Measurements from ENCODE around the gene AFF1. TPM values are rescaled to one million over a fixed set of nuclear protein-coding genes. Genes with fewer than 3 reads are reported as not detected.

Gene AFF1
- total and polyA plus RNA-seq, 2 experiments from 2014 or later, result 9.4 to 13.8 TPM

DNA sequence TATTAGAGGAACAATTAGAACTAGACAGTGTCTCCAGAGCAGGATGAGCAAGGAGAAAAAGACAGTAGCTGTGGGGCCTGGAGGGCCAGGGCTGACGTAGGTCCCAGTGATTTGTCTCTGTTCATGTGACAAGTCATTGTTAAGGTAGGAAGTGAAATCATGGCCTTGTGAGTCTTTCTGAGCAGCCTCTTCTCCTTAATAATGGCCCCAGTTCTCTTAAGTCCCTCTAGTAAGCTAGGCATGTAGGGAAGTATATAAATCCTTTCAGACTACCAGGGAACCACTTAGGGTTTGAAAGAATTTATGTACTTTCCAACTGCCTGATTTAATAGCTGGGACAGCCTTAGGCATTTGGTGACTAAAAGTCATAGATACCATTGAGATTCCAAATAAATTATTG lies 152.6 kb downstream of the AFF1 start:
- Histone ChIP-seq H3K27ac (no peak overlapping the region), H3K9me2 (ENCODE audit: insufficient read depth) (no peaks in the 10 kb centered on the region; the same call in 1 of the 2 replicates), H3K4me1 (ENCODE audit: insufficient read depth) (peaks cover 13% of the 10 kb centered on the region), H2AFZ (no peak overlapping the region), H4K20me1 (ENCODE audit: insufficient read depth) (no peaks in the 10 kb centered on the region), H3K79me2 (ENCODE audit: insufficient read depth) (peaks cover 25% of the 10 kb centered on the region), H3K9me3 (ENCODE audit: low read depth) (no peaks in the 10 kb centered on the region), H3K36me3 (ENCODE audit: low read depth) (0 out of 2 replicates have a peak, but pooled peaks cover 9% of the 10 kb centered on the region), H3K27me3 (replicated peaks; ENCODE audit: insufficient read depth) (no peaks in the 10 kb centered on the region), H3F3A (ENCODE audit: insufficient read depth) (peaks cover 8% of the 10 kb centered on the region), H3K4me3 (no peak overlapping the region), H3K4me2 (ENCODE audit: unreplicated experiment) (no peak overlapping the region), H3K9ac (no peak overlapping the region)
- in situ Hi-C loops (cut with MboI), result loop anchor here (25.0 kb wide), 1 partner anchor 600 kb away; no protein-coding TSS in a partner anchor
- TF ChIP-seq EZH2phosphoT487 (IDR thresholded peaks at IDR 0.05; ENCODE audit: insufficient read depth, low read depth) (no peak), EZH2 (IDR thresholded peaks at IDR 0.05; ENCODE audit: insufficient read depth, poor library complexity, severe bottlenecking) (no peak)
- no peak for DNase-seq
- WGBS, 2 experiments (ENCODE audit: low coverage in 1 of 2, low lambda C conversion rate in 2 of 2, missing lambda C conversion rate in 2 of 2), result 87 to 93% methylated on average over 1 of the region's 1 CpG

DNA sequence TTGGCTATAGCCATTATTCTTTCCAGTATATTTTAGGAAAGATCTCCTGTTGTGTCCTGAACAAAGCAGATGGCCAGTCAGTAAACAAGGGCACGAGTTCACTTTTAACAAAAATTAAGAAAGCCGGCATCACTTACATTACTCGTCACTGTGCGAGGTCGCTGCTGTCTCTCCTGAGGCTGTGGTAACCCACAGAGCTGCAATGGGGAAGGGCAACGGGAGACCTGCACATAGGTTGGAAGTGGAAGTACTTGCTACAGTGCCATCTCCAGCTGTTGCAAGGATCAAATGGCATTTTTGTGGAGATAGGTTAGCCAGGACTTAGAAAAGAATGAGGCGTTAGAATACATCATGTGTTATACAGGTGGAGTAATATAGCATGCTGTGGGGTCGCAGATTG lies 153.4 kb downstream of the AFF1 start:
- Histone ChIP-seq H3K4me1 (ENCODE audit: insufficient read depth) (peaks cover 20% of the 10 kb centered on the region), H3F3A (ENCODE audit: insufficient read depth) (peaks cover 15% of the 10 kb centered on the region), H3K9me2 (ENCODE audit: insufficient read depth) (no peaks in the 10 kb centered on the region; the same call in 1 of the 2 replicates), H3K4me2 (ENCODE audit: unreplicated experiment) (no peak overlapping the region), H3K27ac (no peak overlapping the region), H3K36me3 (ENCODE audit: low read depth) (0 out of 2 replicates have a peak, but pooled peaks cover 9% of the 10 kb centered on the region), H2AFZ (no peak overlapping the region), H3K4me3 (no peak overlapping the region), H3K27me3 (replicated peaks; ENCODE audit: insufficient read depth) (no peaks in the 10 kb centered on the region), H3K9ac (no peak overlapping the region), H3K79me2 (ENCODE audit: insufficient read depth) (peaks cover 17% of the 10 kb centered on the region), H3K9me3 (ENCODE audit: low read depth) (no peaks in the 10 kb centered on the region), H4K20me1 (ENCODE audit: insufficient read depth) (no peaks in the 10 kb centered on the region)
- TF ChIP-seq EZH2 (IDR thresholded peaks at IDR 0.05; ENCODE audit: insufficient read depth, poor library complexity, severe bottlenecking), result no peak
- no peak for TF ChIP-seq EZH2phosphoT487 (IDR thresholded peaks at IDR 0.05; ENCODE audit: insufficient read depth, low read depth)
- no peak for DNase-seq
- 93 to 94% methylated on average over 8 of the region's 8 CpGs for WGBS, 2 experiments (ENCODE audit: low coverage in 1 of 2, low lambda C conversion rate in 2 of 2, missing lambda C conversion rate in 2 of 2)
- in situ Hi-C loops (cut with MboI), result loop anchor here (25.0 kb wide), 1 partner anchor 601 kb away; no protein-coding TSS in a partner anchor

DNA sequence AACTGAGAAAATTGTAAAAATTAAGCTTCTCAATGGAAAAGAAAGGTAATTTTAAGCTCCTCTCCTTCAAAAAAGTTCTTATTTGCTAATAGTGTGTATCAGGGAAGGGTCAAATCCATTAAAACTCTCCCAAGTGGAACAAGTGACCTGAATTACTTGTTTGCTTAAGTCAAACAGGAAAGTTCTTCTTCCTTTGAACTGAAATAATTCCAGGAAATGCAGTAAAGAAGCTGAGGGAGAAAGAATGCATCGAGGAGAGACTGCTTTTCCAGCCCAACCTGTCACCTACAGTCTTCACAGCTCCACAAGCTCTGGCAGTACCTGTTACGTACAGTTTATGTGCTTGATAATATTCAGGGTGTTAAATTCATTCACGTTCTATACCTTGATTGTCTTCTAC lies 154.6 kb downstream of the AFF1 start:
- no peak for DNase-seq
- TF ChIP-seq EZH2phosphoT487 (IDR thresholded peaks at IDR 0.05; ENCODE audit: insufficient read depth, low read depth) (no peak), EZH2 (IDR thresholded peaks at IDR 0.05; ENCODE audit: insufficient read depth, poor library complexity, severe bottlenecking) (no peak)
- 0 out of 2 replicates have a peak, but pooled peaks cover 9% of the 10 kb centered on the region for H3K36me3 ChIP-seq (ENCODE audit: low read depth)
- H3K9ac ChIP-seq, result no peak overlapping the region
- no peaks in the 10 kb centered on the region for H4K20me1 ChIP-seq (ENCODE audit: insufficient read depth)
- WGBS, 2 experiments (ENCODE audit: low coverage in 1 of 2, low lambda C conversion rate in 2 of 2, missing lambda C conversion rate in 2 of 2), result 74 to 75% methylated on average over 3 of the region's 3 CpGs
- H3K27ac ChIP-seq, result no peak overlapping the region
- no peaks in the 10 kb centered on the region for H3K9me3 ChIP-seq (ENCODE audit: low read depth)
- H3K4me2 ChIP-seq (ENCODE audit: unreplicated experiment), result no peak overlapping the region
- H3K9me2 ChIP-seq (ENCODE audit: insufficient read depth), result no peaks in the 10 kb centered on the region; the same call in 1 of the 2 replicates
- H3K4me1 ChIP-seq (ENCODE audit: insufficient read depth), result peaks cover 29% of the 10 kb centered on the region
- no peak overlapping the region for H3K4me3 ChIP-seq
- H3F3A ChIP-seq (ENCODE audit: insufficient read depth), result peaks cover 27% of the 10 kb centered on the region
- 0 out of 2 replicates have a peak, but pooled peaks cover 6% of the 10 kb centered on the region for H3K79me2 ChIP-seq (ENCODE audit: insufficient read depth)
- no peaks in the 10 kb centered on the region for H3K27me3 ChIP-seq (replicated peaks; ENCODE audit: insufficient read depth)
- in situ Hi-C loops (cut with MboI), result loop anchor here (25.0 kb wide), 1 partner anchor 602 kb away; no protein-coding TSS in a partner anchor
- H2AFZ ChIP-seq, result no peak overlapping the region

DNA sequence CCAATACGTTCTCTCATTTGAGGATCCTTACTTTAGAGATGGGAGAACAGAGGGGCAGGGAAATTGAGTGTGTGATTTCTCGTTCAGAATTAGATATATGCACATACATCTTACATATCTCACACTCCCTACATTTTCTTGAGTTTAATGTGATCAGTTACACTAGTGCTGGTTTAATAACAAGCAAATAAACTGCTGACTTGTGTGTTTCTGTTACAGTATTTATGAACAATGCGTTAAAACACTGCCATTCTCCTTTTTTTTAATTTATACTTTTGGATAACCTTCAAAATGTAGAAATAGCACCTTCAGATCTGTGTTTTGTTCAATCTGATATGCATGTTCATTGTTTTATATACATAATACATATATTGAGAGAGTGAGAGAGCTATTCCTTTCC lies 155.5 kb downstream of the AFF1 start:
- Histone ChIP-seq H3K79me2 (ENCODE audit: insufficient read depth) (0 out of 2 replicates have a peak, but pooled peaks cover 6% of the 10 kb centered on the region), H3F3A (ENCODE audit: insufficient read depth) (peaks cover 27% of the 10 kb centered on the region), H3K9me3 (ENCODE audit: low read depth) (no peaks in the 10 kb centered on the region), H3K4me3 (no peak overlapping the region), H3K27ac (no peak overlapping the region), H4K20me1 (ENCODE audit: insufficient read depth) (no peaks in the 10 kb centered on the region), H3K4me1 (ENCODE audit: insufficient read depth) (peaks cover 24% of the 10 kb centered on the region), H3K36me3 (ENCODE audit: low read depth) (0 out of 2 replicates have a peak, but pooled peaks cover 9% of the 10 kb centered on the region), H3K9ac (no peak overlapping the region), H3K27me3 (replicated peaks; ENCODE audit: insufficient read depth) (no peaks in the 10 kb centered on the region), H3K9me2 (ENCODE audit: insufficient read depth) (no peaks in the 10 kb centered on the region; the same call in 1 of the 2 replicates), H3K4me2 (ENCODE audit: unreplicated experiment) (no peak overlapping the region), H2AFZ (no peak overlapping the region)
- DNase-seq, result no peak
- in situ Hi-C loops (cut with MboI), result loop anchor here (5.0 to 25.0 kb wide), 2 partner anchors 168 to 603 kb away; no protein-coding TSS in a partner anchor
- WGBS, 2 experiments (ENCODE audit: low coverage in 1 of 2, low lambda C conversion rate in 2 of 2, missing lambda C conversion rate in 2 of 2), result 94 to 95% methylated on average over 3 of the region's 3 CpGs
- no peak for TF ChIP-seq EZH2 (IDR thresholded peaks at IDR 0.05; ENCODE audit: insufficient read depth, poor library complexity, severe bottlenecking)
- no peak for TF ChIP-seq EZH2phosphoT487 (IDR thresholded peaks at IDR 0.05; ENCODE audit: insufficient read depth, low read depth)

Measured in GM23248 (cell line).